Measurements from ENCODE around the gene AGAP1.

AGAP1 gene

GRCh38 chr2:235504441-235505180 is 10.8 kb downstream of the AGAP1 start:
- Histone ChIP-seq H3K79me2 (ENCODE audit: control insufficient read depth, low read length) (no peaks in the 10 kb centered on the region), H3K4me3 (ENCODE audit: low read length) (no peak overlapping the region), H3K9me3 (ENCODE audit: control insufficient read depth, insufficient read depth, low read length) (no peaks in the 10 kb centered on the region), H3K27me3 (ENCODE audit: control insufficient read depth, low read length) (no peaks in the 10 kb centered on the region), H3K4me1 (ENCODE audit: control insufficient read depth, low read length) (no peaks in the 10 kb centered on the region), H3F3A (ENCODE audit: control insufficient read depth, insufficient read depth) (no peaks in the 10 kb centered on the region), H3K4me2 (ENCODE audit: low read length) (no peak overlapping the region), H3K27ac (ENCODE audit: low read depth, low read length) (no peak overlapping the region), H3K36me3 (ENCODE audit: control insufficient read depth, low read length) (no peaks in the 10 kb centered on the region), H4K20me1 (ENCODE audit: control insufficient read depth, insufficient read depth, low read depth, low read length) (no peaks in the 10 kb centered on the region), H3K9me2 (replicated peaks; ENCODE audit: control insufficient read depth, low read length) (no peaks in the 10 kb centered on the region)
- no peak for TF ChIP-seq CTCF (IDR thresholded peaks at IDR 0.05; ENCODE audit: low read depth, low read length, poor library complexity, severe bottlenecking)
- no peak for TF ChIP-seq EZH2phosphoT487 (IDR thresholded peaks at IDR 0.05; ENCODE audit: borderline replicate concordance, low read length)

- H3K79me2 ChIP-seq (ENCODE audit: control insufficient read depth, low read length): no peaks in the 10 kb centered on the region
- no peaks in the 10 kb centered on the region for H3K36me3 ChIP-seq (ENCODE audit: control insufficient read depth, low read length)
- H3K4me2 ChIP-seq (ENCODE audit: low read length): no peak overlapping the region
- no peaks in the 10 kb centered on the region for H4K20me1 ChIP-seq (ENCODE audit: control insufficient read depth, insufficient read depth, low read depth, low read length)
- H3K9me2 ChIP-seq (replicated peaks; ENCODE audit: control insufficient read depth, low read length): no peaks in the 10 kb centered on the region
- no peaks in the 10 kb centered on the region for H3K27me3 ChIP-seq (ENCODE audit: control insufficient read depth, low read length)
- TF ChIP-seq CTCF (IDR thresholded peaks at IDR 0.05; ENCODE audit: low read depth, low read length, poor library complexity, severe bottlenecking): no peak
- TF ChIP-seq EZH2phosphoT487 (IDR thresholded peaks at IDR 0.05; ENCODE audit: borderline replicate concordance, low read length): no peak
- no peaks in the 10 kb centered on the region for H3K4me1 ChIP-seq (ENCODE audit: control insufficient read depth, low read length)
- no peaks in the 10 kb centered on the region for H3K9me3 ChIP-seq (ENCODE audit: control insufficient read depth, insufficient read depth, low read length)
- H3F3A ChIP-seq (ENCODE audit: control insufficient read depth, insufficient read depth): no peaks in the 10 kb centered on the region
- no peak overlapping the region for H3K4me3 ChIP-seq (ENCODE audit: low read length)
- H3K27ac ChIP-seq (ENCODE audit: low read depth, low read length): no peak overlapping the region
These were observed 11.4 kb downstream of the AGAP1 start for GRCh38 chr2:235505181-235505741.

DNA sequence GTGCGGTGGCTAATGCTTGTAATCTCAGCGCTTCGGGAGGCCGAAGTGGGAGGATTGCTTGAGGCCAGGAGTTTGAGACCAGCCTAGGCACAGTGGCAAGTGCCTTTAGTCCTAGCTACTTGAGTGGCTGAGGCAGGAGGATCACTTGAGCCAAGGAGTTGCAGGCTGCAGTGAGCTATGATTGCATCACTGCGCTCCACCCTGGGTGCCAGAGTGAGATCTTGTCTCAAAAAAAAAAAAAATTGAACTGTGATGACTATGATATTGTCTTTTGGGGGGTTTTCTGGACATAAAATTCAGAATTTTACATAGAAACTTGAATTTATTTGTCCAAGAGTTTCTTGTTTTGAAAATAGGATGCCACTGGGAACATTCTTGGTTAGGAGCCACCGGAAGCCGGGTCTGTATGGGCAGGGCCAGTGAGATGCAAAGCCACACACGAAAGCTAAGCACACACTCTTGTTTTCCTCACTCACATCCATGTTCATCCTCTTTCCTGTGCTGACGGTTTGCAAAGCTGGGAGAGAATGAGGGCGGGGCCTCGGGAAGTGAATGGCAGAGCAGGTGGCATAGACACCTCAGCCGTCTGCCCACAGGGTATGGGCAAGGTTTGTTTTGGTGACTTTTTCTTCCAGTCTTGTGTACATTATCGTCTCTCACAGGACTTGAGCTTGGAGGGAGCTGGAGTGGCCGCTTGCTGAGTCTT is 12.6 kb downstream of the AGAP1 start:
- no peaks in the 10 kb centered on the region for H3K27me3 ChIP-seq (ENCODE audit: control insufficient read depth, low read length)
- H3K9me3 ChIP-seq (ENCODE audit: control insufficient read depth, insufficient read depth, low read length): no peaks in the 10 kb centered on the region
- no peaks in the 10 kb centered on the region for H3K9me2 ChIP-seq (replicated peaks; ENCODE audit: control insufficient read depth, low read length)
- H3K4me3 ChIP-seq (ENCODE audit: low read length): no peak overlapping the region
- no peaks in the 10 kb centered on the region for H4K20me1 ChIP-seq (ENCODE audit: control insufficient read depth, insufficient read depth, low read depth, low read length)
- H3K79me2 ChIP-seq (ENCODE audit: control insufficient read depth, low read length): no peaks in the 10 kb centered on the region
- TF ChIP-seq EZH2phosphoT487 (IDR thresholded peaks at IDR 0.05; ENCODE audit: borderline replicate concordance, low read length) (no peak), CTCF (IDR thresholded peaks at IDR 0.05; ENCODE audit: low read depth, low read length, poor library complexity, severe bottlenecking) (no peak)
- no peaks in the 10 kb centered on the region for H3K4me1 ChIP-seq (ENCODE audit: control insufficient read depth, low read length)
- H3F3A ChIP-seq (ENCODE audit: control insufficient read depth, insufficient read depth): no peaks in the 10 kb centered on the region
- H3K36me3 ChIP-seq (ENCODE audit: control insufficient read depth, low read length): no peaks in the 10 kb centered on the region
- no peak overlapping the region for H3K27ac ChIP-seq (ENCODE audit: low read depth, low read length)
- H3K4me2 ChIP-seq (ENCODE audit: low read length): no peak overlapping the region

All from DOHH2 (cell line).